GM12875 (cell line): ENCODE results near the gene SMIM35.
"Not testable (repeated sequence)": the region's sequence is repeated elsewhere in the genome, so short reads cannot be mapped to it uniquely, and the experiment has no call there.

Experiments used
- H3K4me3 ChIP-seq: one replicate; pipeline ENCODE4 v1.5.1; 2011; ENCODE audit warnings: low read depth, low read length, control low read depth
- CTCF ChIP-seq: IDR thresholded peaks from 2 replicates; pipeline ENCODE4 v1.5.1; 2011; ENCODE audit warnings: low read depth, mild to moderate bottlenecking, control low read depth, inconsistent platforms, low read length, moderate library complexity, borderline replicate concordance; ENCODE audit not compliant: insufficient read depth

The SMIM35 gene

GRCh38 chr11:118014022-118014421 is 72.7 kb downstream of the SMIM35 start:
- no peak for TF ChIP-seq CTCF
- no peak overlapping the region for H3K4me3 ChIP-seq

GRCh38 chr11:118012083-118012669 is 74.6 kb downstream of the SMIM35 start:
- no peak overlapping the region for H3K4me3 ChIP-seq
- no peak for TF ChIP-seq CTCF

DNA sequence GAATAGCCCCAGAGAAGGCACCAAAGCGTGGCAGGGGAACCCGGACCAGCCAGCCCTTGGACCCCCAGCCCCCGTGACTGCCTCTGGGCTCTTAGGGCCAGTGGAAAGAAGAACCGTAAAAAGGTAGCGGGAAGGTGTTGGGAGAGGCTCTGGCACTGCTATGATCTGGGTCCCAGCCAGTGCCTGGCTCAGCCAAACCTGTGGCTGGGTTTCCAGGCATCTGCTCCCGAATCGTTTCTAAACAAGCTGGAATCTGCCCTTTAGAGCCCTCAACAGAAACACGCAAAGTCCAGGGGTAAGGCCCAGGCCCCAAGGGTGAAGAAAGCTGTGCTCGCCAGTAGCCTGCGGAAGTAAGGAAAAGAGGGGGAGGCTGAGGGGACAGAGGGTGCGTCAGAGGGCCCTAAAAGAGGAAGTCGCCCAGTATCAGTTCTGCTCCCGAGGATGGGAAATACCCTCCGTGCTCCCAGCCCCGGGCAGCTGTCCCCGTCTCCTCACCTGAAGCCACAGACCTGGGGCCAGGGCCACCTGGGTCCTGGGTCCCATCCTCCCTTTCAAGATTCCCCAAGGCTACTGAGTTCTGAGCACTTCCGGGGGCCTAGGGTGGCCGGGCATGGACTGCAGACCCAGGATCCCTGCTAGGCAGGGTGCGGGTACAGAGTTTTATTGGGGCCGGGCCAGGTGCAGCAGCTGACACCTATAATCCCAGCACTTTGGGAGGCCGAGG is 75.9 kb downstream of the SMIM35 start:
- no peak overlapping the region for H3K4me3 ChIP-seq

GRCh38 chr11:118009864-118010737 is 76.7 kb downstream of the SMIM35 start:
- H3K4me3 ChIP-seq = no peak overlapping the region

More for the DNA sequence above, 75.9 kb downstream of the SMIM35 start:
- TF ChIP-seq CTCF = no peak

GRCh38 chr11:118008271-118008911 is 78.4 kb downstream of the SMIM35 start:
- H3K4me3 ChIP-seq = no peak overlapping the region
- no peak for TF ChIP-seq CTCF

More at GRCh38 chr11:118009864-118010737, 76.7 kb downstream of the SMIM35 start:
- TF ChIP-seq CTCF = no peak

DNA sequence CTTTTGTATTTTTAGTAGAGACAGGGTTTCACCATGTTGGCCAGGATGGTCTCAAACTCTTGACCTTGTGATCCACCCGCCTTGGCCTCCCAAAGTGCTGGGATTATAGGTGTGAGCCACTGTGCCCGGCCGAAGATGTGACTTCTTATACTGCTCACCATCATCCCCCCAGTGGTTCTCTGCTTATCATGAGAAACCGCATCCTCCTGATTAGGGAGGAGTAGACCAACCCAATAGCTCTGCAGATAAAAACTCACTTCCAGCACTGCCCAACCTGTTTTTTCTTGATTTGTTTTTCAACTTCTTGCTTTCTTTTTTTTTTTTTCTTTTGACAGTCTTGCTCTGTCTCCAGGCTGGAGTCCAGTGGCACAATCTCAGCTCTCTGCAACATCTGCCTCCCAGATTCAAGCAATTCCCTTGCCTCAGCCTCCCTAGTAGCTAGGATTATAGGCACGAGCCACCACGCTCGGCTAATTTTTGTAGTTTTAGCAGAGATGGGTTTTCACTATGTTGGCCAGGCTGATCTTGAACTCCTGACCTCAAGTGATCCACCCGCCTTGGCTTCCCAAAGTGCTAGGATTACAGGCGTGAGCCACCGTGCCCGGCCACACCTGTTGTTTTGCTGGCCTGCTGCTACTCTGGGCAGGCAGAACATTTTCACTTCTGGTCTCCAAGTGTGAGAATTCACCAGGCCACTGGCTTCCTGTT is 79.0 kb downstream of the SMIM35 start:
- not testable (repeated sequence) for H3K4me3 ChIP-seq
